HuH-7.5 (cell line): Measurements from ENCODE around the gene ASF1B.

Source experiments
- DNase-seq: peaks from one replicate; pipeline ENCODE4 v3.0.0; 2011; ENCODE audit warnings: low spot score

The ASF1B gene

GRCh38 chr19:14107581-14108461 is 28.6 kb downstream of the ASF1B start:
- no peak for DNase-seq

- DNase-seq = no peak
Measured at GRCh38 chr19:14106840-14107239, 29.5 kb downstream of the ASF1B start.

- DNase-seq = no peak
Measured at GRCh38 chr19:14105680-14106079, 30.7 kb downstream of the ASF1B start.

- no peak for DNase-seq
Measured at GRCh38 chr19:14103310-14103709, 33.1 kb downstream of the ASF1B start.

GRCh38 chr19:14102756-14103155 is 33.6 kb downstream of the ASF1B start:
- no peak for DNase-seq

- DNase-seq = no peak
Measured at GRCh38 chr19:14102102-14102696, 34.2 kb downstream of the ASF1B start.

- DNase-seq = no peak
Measured at GRCh38 chr19:14101003-14101545, 35.3 kb downstream of the ASF1B start.

GRCh38 chr19:14097532-14098151 is 38.7 kb downstream of the ASF1B start:
- DNase-seq = no peak

GRCh38 chr19:14096272-14096992 is 40.0 kb downstream of the ASF1B start:
- DNase-seq = no peak

GRCh38 chr19:14094854-14095253 is 41.5 kb downstream of the ASF1B start:
- DNase-seq = no peak

GRCh38 chr19:14093117-14093823 is 43.1 kb downstream of the ASF1B start:
- no peak for DNase-seq

GRCh38 chr19:14091813-14092462 is 44.5 kb downstream of the ASF1B start:
- DNase-seq = no peak

GRCh38 chr19:14091081-14091812 is 45.1 kb downstream of the ASF1B start:
- peak; percentile 82 for DNase-seq

GRCh38 chr19:14090509-14091080 is 45.8 kb downstream of the ASF1B start, which contains the start of gene SAMD1:
SAMD1 (minus strand) TSS chr19:14090751.
- DNase-seq = peak; percentile 87

- peak; percentile 76 for DNase-seq
Measured at GRCh38 chr19:14089662-14090508, 46.5 kb downstream of the ASF1B start.

- DNase-seq = no peak
Measured at GRCh38 chr19:14089412-14089661, 47.1 kb downstream of the ASF1B start.

- DNase-seq = no peak
Measured at GRCh38 chr19:14088634-14089411, 47.6 kb downstream of the ASF1B start.

GRCh38 chr19:14086098-14086497 is 50.3 kb downstream of the ASF1B start:
- DNase-seq = no peak
